Myometrial cell (primary cell): ENCODE results near the gene CREM. TPM values are rescaled to one million over a fixed set of nuclear protein-coding genes. Genes with fewer than 3 reads are reported as not detected.

Source experiments
- total RNA-seq: library from RNA; depleted of rRNA; stranded (reverse); fragments of >200 nt; gene quantifications from 2 replicates; pipeline ENCODE4 v1.2.3, GENCODE V29; 2015

Gene CREM
- total RNA-seq, result 40.6 and 45.0 TPM in 2 replicates

GRCh38 chr10:35126530-35127288 lies at the start of gene CREM:
TSS of gene CREM (plus strand) at chr10:35126846. CDS start at chr10:35137836, 10,990 bp downstream.

GRCh38 chr10:35090162-35090954 lies 36.3 kb upstream of the CREM start, which contains the start of gene CUL2:
TSS of gene CUL2 (minus strand) at chr10:35090341. CDS start at chr10:35071317, 19,024 bp downstream.

Other genes with a start within 250 kb of the CREM start
- gene CUL2, start 36.5 kb upstream of the CREM start, total RNA-seq, result 32.6 and 47.6 TPM in 2 replicates
- gene CCNY, start 209.7 kb downstream of the CREM start, total RNA-seq, result 34.0 and 35.2 TPM in 2 replicates